GM18858 (cell line): ENCODE data around the gene COL17A1.

Source experiments
- ATAC-seq: cut with Tn5 transposase; IDR thresholded peaks from one replicate; pipeline ENCODE4 v1.9.1; 2021; ENCODE audit not compliant: unreplicated experiment

COL17A1 gene

DNA sequence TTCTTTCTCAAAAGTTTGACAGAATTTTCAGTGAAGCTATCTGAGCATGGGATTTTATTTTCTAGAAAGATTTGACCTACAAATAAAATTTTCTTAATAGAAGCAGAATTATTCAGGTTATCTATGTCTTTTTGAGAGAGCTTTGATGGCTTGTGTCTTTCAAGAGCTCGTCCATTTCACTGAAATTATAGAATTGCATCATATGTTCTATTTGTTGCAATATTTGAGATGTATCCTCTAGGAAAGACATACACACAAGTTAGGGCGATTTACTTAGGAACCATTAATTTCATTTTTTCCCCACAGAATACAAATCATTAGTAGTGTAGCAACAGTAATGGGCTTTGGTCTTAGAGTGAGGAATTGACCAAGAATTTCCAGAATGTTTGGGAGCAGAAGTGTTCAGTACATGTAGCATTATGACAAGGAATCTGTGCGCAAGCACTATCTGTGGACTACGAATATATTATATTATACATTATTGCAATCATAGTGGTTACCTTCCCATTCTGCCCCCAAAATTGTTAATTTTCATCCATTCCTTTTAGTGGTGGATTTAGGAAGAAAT is 12.8 kb upstream of the COL17A1 start:
- no peak for ATAC-seq

- ATAC-seq = no peak
Measured at GRCh38 chr10:104096692-104097091, 11.0 kb upstream of the COL17A1 start.

DNA sequence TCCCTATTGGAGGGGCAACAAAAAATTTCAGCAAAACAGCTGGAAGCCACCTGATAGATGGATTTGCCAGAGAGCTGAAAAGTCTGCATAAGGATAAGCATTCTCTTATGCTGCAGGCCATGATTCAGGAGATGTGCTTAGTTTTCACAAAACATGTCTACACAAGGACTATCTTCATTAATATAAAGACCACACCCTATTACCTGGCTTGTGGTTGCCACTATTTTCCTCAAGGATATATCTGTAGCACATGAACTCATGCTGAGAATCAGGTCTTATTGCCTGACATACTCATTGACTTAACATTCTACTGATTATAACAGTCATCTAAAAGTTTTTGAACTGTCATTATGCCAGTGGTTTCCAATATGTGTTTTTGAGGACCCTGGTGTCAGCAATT is 7.1 kb upstream of the COL17A1 start:
- no peak for ATAC-seq

- no peak for ATAC-seq
Measured at GRCh38 chr10:104090611-104091010, 4.9 kb upstream of the COL17A1 start.

- ATAC-seq = no peak
Measured at GRCh38 chr10:104089621-104090020, 3.9 kb upstream of the COL17A1 start.

DNA sequence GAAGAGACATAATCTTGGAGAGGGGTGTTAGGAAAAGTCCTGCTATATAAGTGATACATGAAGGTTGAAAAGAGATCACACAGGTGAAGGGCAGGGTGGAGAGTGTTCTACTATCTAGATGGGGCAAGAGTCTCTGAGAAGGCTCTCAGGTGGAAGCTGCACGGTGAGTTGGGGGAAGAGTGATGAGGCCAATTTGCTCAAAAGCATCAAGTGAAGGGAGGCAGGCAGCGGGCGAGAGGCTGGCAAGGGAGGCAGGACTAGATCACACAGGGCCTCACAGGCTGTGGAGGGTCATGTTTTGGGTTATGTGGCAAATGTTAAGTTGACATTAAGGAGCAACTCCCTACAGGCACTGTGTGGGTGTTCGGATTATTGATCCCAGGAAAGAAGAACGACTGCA is 2.6 kb upstream of the COL17A1 start:
- no peak for ATAC-seq

DNA sequence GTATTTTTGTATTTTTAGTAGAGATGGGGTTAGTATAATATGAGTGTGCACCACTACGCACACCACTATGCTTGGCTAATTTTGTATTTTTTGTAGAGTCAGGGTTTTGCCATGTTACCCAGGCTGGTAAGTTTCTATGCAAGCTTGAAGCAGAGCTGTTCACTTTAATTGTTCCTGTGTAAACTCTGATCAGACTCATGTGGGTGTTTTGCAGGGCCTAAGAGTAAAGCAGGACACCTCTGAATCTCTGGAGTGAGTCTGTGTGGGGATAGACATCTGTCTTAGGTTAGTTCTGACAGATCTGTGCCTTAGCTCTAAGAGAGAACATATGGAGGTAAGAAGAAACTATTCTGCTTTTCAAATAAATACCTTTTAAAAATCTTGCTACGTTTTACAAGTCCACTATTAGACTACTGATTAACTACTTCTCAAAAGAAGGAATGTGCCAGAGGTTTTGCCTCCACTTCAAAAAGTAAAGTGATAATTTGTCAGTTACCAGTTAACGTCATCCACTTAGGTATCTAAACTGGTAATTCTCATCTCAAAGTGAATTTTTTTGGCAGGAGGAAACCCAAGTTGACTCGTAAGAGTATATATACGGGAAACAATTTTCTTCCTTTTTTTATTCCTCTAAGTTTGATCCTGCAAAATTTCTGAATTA is 1.1 kb downstream of the COL17A1 start:
- no peak for ATAC-seq

DNA sequence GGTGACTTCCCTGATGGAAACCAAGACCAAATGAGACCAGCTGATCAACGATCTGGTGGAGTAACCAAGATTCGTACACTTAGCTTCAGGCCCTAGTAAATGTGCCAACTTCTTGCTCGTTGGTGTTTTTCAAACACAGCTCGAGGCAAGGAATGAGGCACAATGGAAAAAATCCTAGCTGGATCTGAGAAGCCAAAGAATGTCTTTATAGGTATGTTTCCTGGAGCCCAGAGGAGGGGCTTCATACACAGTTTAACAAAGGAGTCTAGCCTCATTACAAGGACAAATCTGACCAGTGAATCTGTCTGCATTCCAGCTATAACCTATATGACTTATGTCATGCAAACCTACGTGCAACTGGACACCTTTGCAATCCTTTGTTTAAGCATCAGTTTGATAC is 3.7 kb downstream of the COL17A1 start:
- no peak for ATAC-seq

DNA sequence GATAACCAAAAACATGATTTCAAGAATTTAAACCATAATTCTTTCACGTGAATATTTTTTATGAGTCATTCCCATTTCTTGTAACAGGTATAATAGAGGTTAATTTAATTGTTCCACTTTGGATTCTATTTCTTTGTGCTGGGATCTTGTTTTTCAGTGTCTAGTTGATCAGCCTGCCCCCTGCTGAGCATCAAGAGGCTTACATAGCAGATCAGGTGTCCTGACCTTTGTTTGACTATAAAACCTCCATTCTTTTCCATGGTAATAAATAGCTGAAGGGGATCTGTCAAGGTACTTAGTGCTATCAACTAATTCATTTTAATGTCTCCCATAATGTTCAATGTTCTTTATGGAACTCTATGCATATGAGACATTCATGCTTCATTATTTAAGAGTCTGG is 4.9 kb downstream of the COL17A1 start:
- no peak for ATAC-seq

- no peak for ATAC-seq
Measured at GRCh38 chr10:104077663-104078151, 8.0 kb downstream of the COL17A1 start.

DNA sequence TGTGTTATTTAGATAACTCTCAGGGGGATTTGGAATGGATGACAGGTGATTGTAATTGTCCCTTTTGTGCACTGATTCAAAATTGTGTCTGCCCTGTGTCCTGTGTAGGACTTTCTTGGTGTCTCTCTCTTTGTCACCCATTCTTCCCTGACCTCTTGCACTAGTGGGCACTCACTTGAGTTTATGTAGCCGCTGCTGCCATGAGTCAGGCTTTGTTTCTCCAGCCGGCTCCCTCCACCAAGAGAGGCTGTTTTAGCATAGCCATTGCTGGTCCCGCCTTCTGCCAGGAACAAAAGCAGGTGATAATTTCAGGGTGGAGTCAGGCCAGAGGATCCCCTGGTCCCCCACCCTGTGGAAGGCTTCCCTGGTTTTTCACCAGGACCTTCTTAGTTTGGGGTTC is 8.4 kb downstream of the COL17A1 start:
- no peak for ATAC-seq

GRCh38 chr10:104076743-104077160 is 8.9 kb downstream of the COL17A1 start:
- ATAC-seq = no peak

DNA sequence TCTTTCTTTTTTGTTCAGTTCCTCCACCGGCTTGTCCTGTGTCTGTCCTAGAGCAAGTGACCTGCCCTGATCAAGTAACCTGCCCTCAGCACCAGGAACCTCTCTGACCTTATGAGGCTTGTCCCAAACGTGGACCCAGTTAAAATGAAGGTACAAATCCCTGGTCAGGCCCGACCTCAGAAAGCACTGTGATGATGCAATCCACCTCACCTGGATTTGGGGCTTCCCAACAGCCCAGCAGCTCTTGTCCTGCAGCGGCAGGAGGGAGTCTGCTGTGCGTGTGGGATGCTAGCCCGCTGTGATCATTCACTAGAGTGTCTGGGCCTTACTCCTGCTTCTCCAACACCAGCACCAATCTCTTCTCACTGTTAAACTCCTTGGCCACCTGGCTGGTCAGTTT is 11.2 kb downstream of the COL17A1 start:
- no peak for ATAC-seq

DNA sequence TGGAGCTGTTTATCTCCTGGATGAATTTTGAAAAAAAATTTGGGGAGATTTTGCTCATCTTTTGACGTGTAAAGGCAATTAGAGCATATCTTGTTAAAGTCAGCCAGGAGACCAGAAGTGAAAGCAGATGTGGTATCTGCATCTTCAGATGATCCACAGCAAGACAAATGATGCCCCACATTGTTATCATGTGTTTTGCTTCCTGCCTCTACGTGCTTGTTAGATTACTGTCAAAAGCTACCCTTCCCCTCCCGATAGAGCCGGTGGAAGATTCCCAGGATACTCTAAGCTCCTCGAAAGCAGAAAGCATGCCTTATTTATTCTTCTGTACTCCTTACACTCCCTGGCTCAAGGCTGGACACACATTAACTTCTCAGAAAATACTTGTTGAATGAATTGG is 12.9 kb downstream of the COL17A1 start:
- ATAC-seq = no peak

- no peak for ATAC-seq
Measured at GRCh38 chr10:104069613-104070012, 16.1 kb downstream of the COL17A1 start.

- ATAC-seq = no peak
Measured at GRCh38 chr10:104067525-104067924, 18.2 kb downstream of the COL17A1 start.

- no peak for ATAC-seq
Measured at GRCh38 chr10:104066945-104067344, 18.7 kb downstream of the COL17A1 start.

- ATAC-seq = no peak
Measured at GRCh38 chr10:104065748-104066147, 19.9 kb downstream of the COL17A1 start.

DNA sequence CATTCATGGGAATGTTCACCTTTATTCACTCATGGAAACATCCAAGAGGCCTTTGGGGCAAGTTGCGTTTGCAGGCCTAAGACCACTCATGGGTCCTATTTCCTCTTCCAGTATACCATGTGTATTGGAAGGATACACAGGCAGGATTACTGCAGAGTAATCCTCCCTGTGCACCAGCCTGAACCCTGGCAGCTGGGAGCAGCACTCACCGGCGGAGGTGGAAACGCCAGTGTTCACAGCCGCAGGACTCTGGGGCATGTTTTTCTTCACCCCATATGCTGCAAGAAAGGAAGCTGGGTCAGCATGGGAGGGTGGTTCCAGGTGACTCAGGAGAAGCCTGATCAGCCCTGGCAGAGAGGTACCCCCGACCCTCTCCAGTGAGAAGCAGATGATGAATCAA is 24.5 kb downstream of the COL17A1 start:
- no peak for ATAC-seq

DNA sequence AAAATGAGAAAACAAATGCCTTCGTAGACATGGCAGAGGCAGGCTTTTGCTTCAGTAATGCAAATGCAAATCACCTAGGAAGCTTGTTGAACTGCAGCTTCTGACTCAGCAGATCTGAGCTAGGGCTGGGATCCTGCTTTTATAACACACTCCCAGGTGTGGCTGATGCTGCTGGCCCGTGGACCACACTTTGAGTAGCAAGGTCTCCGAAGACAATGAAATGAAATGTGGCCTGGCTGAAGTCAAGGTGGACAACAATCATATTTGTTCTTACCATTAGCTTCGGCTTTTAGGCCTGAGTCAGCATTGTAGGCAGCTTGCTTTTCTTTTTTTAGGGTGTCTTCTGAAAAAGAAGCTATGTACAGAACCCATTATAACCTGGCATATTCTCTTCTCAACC is 26.3 kb downstream of the COL17A1 start:
- no peak for ATAC-seq

DNA sequence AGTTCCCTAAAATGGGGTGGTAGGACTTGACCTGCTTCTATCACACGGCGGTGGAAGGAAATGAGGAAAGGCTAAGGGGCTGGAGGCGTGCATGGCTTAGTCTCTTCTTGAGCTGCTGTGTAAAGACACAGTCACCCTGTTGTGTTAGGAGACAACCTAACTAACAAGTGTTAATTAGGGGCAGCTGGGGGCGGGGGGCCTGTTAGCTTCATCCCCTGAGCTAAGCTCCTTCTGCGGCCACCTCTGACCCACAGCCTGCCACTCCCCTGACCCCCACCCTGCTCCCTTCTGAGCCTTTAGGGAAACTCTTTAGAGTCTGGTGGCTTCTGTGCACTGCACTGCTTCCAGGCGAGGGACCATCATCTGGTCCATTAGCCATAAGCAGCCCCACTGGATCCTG is 28.0 kb downstream of the COL17A1 start:
- ATAC-seq = no peak

- ATAC-seq = no peak
Measured at GRCh38 chr10:104056619-104057273, 28.9 kb downstream of the COL17A1 start.
